Lower leg skin (tissue), 3 donors: ENCODE measurements around the gene SON.

Experiments
- CTCF ChIP-seq, 3 donors: fragments of 450-650 bp; IDR thresholded peaks; one replicate each; pipeline ENCODE4 v1.5.1; 2016; ENCODE audit warnings: antibody characterized with exemption in 3 of 3, mild to moderate bottlenecking in 3 of 3, moderate library complexity in 2 of 3
- POLR2A ChIP-seq, 2 donors: fragments of 450-650 bp; IDR thresholded peaks; one replicate each; pipeline ENCODE4 v1.6.1; 2016 to 2017; ENCODE audit warnings: antibody characterized with exemption in 2 of 2, mild to moderate bottlenecking in 1 of 2, moderate library complexity in 1 of 2

- TF ChIP-seq POLR2A (IDR thresholded peaks at IDR 0.05) (no peak), CTCF (IDR thresholded peaks at IDR 0.05) (no peak)
Measured at GRCh38 chr21:33539616-33540015, 3.2 kb upstream of the SON start.
